ENCODE results near the gene ZBTB16. TPM values are rescaled to one million over a fixed set of nuclear protein-coding genes. Genes with fewer than 3 reads are reported as not detected.

Gene ZBTB16
- total and polyA plus RNA-seq, 2 experiments from 2014 or later = 0.29 to 1.4 TPM

DNA sequence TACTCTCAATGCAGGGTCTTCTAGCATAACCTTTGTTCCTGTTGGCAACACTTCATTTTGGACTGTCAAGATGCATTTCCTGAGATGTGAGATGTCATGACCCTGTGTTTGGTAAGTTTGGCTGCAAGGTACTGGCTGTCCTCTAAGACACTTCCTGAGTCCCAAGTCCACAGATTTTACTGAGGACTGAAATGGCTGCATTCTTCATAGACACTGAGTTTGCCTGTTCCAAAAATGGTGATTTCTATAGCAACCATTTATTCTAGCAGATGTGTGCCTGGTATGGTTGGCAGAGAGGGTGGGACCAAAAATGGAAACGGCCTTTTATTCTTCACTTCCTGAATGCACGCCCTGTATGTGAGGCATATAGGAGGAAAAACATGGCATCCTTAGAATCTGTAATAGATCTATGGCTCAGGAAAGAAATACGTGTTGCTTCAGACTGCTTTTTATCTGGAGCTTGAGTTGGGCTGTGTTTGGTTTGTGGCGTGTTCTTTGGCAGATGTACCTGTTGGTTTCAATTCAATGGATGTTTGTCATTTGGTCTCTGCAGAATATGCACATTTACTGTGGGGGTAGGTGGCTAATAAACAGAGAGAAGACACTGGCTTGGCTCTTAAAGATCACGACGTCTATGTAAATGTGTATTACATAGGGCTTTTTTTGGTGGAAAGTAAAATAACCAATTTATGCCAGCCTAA, 62.4 kb downstream of the ZBTB16 start:
- no peaks in the 10 kb centered on the region for H3K36me3 ChIP-seq (ENCODE audit: insufficient read depth)
- no peak overlapping the region for H3K27ac ChIP-seq (ENCODE audit: low read depth)
- ATAC-seq = no peak
- Mint-ChIP-seq H3K36me3 (ENCODE audit: low read depth) (no peaks in the 10 kb centered on the region), H3K4me1 (no peaks in the 10 kb centered on the region; the same call in 2 of the 3 replicates), H3K9me3 (no peaks in the 10 kb centered on the region), H3K27ac (no peak overlapping the region), H3K4me3 (no peak overlapping the region), H3K27me3 (ENCODE audit: insufficient read depth, low read depth, poor library complexity) (peaks cover 2% of the 10 kb centered on the region)
- DNase-seq (ENCODE audit: low spot score) = no peak
- no peak overlapping the region for H3K4me2 ChIP-seq
- no peak overlapping the region for H3K4me3 ChIP-seq
- no peaks in the 10 kb centered on the region for H4K20me1 ChIP-seq (replicated peaks; ENCODE audit: insufficient read depth)
- no peaks in the 10 kb centered on the region for H3K27me3 ChIP-seq (ENCODE audit: insufficient read depth)
- H3K9me2 ChIP-seq (ENCODE audit: insufficient read depth) = 0 out of 2 replicates have a peak, but pooled peaks cover 13% of the 10 kb centered on the region
- TF ChIP-seq EZH2phosphoT487 (IDR thresholded peaks at IDR 0.05; ENCODE audit: unreplicated experiment) (no peak), STAT1 (IDR thresholded peaks at IDR 0.05; ENCODE audit: unreplicated experiment) (no peak)
- TF ChIP-seq, protein P1, sequence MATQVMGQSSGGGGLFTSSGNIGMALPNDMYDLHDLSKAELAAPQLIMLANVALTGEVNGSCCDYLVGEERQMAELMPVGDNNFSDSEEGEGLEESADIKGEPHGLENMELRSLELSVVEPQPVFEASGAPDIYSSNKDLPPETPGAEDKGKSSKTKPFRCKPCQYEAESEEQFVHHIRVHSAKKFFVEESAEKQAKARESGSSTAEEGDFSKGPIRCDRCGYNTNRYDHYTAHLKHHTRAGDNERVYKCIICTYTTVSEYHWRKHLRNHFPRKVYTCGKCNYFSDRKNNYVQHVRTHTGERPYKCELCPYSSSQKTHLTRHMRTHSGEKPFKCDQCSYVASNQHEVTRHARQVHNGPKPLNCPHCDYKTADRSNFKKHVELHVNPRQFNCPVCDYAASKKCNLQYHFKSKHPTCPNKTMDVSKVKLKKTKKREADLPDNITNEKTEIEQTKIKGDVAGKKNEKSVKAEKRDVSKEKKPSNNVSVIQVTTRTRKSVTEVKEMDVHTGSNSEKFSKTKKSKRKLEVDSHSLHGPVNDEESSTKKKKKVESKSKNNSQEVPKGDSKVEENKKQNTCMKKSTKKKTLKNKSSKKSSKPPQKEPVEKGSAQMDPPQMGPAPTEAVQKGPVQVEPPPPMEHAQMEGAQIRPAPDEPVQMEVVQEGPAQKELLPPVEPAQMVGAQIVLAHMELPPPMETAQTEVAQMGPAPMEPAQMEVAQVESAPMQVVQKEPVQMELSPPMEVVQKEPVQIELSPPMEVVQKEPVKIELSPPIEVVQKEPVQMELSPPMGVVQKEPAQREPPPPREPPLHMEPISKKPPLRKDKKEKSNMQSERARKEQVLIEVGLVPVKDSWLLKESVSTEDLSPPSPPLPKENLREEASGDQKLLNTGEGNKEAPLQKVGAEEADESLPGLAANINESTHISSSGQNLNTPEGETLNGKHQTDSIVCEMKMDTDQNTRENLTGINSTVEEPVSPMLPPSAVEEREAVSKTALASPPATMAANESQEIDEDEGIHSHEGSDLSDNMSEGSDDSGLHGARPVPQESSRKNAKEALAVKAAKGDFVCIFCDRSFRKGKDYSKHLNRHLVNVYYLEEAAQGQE (IDR thresholded peaks at IDR 0.05; ENCODE audit: unreplicated experiment) = no peak
- TF ChIP-seq, protein P2, sequence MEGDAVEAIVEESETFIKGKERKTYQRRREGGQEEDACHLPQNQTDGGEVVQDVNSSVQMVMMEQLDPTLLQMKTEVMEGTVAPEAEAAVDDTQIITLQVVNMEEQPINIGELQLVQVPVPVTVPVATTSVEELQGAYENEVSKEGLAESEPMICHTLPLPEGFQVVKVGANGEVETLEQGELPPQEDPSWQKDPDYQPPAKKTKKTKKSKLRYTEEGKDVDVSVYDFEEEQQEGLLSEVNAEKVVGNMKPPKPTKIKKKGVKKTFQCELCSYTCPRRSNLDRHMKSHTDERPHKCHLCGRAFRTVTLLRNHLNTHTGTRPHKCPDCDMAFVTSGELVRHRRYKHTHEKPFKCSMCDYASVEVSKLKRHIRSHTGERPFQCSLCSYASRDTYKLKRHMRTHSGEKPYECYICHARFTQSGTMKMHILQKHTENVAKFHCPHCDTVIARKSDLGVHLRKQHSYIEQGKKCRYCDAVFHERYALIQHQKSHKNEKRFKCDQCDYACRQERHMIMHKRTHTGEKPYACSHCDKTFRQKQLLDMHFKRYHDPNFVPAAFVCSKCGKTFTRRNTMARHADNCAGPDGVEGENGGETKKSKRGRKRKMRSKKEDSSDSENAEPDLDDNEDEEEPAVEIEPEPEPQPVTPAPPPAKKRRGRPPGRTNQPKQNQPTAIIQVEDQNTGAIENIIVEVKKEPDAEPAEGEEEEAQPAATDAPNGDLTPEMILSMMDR (conservative IDR thresholded peaks at IDR 0.05; ENCODE audit: low read depth in 2 of 2) = no peak
- H3F3A ChIP-seq (replicated peaks; ENCODE audit: low read depth) = no peaks in the 10 kb centered on the region
- H3K79me2 ChIP-seq (replicated peaks; ENCODE audit: insufficient read depth) = no peaks in the 10 kb centered on the region
- H3K4me1 ChIP-seq (ENCODE audit: insufficient read depth) = no peaks in the 10 kb centered on the region
- H2AFZ ChIP-seq = no peak overlapping the region

DNA sequence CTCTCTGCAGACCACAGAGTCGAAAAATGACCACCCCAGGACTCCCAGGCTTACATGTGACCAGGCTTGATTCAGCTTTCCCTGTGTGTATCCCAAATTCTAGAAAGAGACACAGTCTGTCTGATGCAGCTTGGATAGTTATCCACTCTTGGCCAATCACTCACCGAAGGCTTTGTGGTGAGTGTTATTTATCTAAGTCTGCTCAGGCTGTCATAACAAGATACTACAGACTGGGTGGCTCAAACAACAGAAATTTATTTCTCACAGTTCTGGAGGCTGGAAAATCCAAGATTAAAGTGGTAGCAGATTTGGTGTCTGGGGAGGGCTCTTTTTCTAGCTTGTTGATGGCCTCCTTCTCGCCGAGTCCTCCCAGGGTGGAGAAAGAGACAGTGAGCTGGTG, 63.2 kb downstream of the ZBTB16 start:
- H2AFZ ChIP-seq = no peak overlapping the region
- no peaks in the 10 kb centered on the region for H3K79me2 ChIP-seq (replicated peaks; ENCODE audit: insufficient read depth)
- H3K9me3 Mint-ChIP-seq = no peaks in the 10 kb centered on the region
- H3K4me1 ChIP-seq (ENCODE audit: insufficient read depth) = no peaks in the 10 kb centered on the region
- H3K4me1 Mint-ChIP-seq = no peaks in the 10 kb centered on the region; the same call in 2 of the 3 replicates
- no peak overlapping the region for H3K27ac Mint-ChIP-seq
- ATAC-seq = no peak
- peaks cover 5% of the 10 kb centered on the region for H3K27me3 Mint-ChIP-seq (ENCODE audit: insufficient read depth, low read depth, poor library complexity)
- H3F3A ChIP-seq (replicated peaks; ENCODE audit: low read depth) = no peaks in the 10 kb centered on the region
- H3K9me2 ChIP-seq (ENCODE audit: insufficient read depth) = 0 out of 2 replicates have a peak, but pooled peaks cover 13% of the 10 kb centered on the region
- H4K20me1 ChIP-seq (replicated peaks; ENCODE audit: insufficient read depth) = no peaks in the 10 kb centered on the region
- H3K4me2 ChIP-seq = no peak overlapping the region
- no peak for DNase-seq (ENCODE audit: low spot score)
- H3K36me3 Mint-ChIP-seq (ENCODE audit: low read depth) = no peaks in the 10 kb centered on the region
- H3K4me3 ChIP-seq = no peak overlapping the region
- H3K27me3 ChIP-seq (ENCODE audit: insufficient read depth) = no peaks in the 10 kb centered on the region
- no peak for TF ChIP-seq CREB1 (CRISPR knock-in tag; IDR thresholded peaks at IDR 0.05; ENCODE audit: low read depth)
- no peak for TF ChIP-seq ZNF331 (CRISPR knock-in tag; IDR thresholded peaks at IDR 0.05; ENCODE audit: low read depth)
- TF ChIP-seq NANOG (IDR thresholded peaks at IDR 0.05; ENCODE audit: borderline replicate concordance) = no peak
- no peak for TF ChIP-seq EZH2phosphoT487 (IDR thresholded peaks at IDR 0.05; ENCODE audit: unreplicated experiment)
- no peak overlapping the region for H3K27ac ChIP-seq (ENCODE audit: low read depth)
- no peak overlapping the region for H3K4me3 Mint-ChIP-seq
- no peaks in the 10 kb centered on the region for H3K36me3 ChIP-seq (ENCODE audit: insufficient read depth)

Data from GM23338 (cell line).